ENCODE data around the gene ZNF185.

Gene ZNF185

GRCh38 chrX:152897222-152898131, at the start of gene ZNF185:
Gene ZNF185 (plus strand): TSS chrX:152898067. CDS start chrX:152914490, 16,423 bp downstream.
- no peak for DNase-seq

GRCh38 chrX:152850465-152850864, 47.4 kb upstream of the ZNF185 start:
- no peak for DNase-seq

- DNase-seq: no peak
Observed at GRCh38 chrX:152853986-152854385, 43.9 kb upstream of the ZNF185 start.

- no peak for DNase-seq
Observed at GRCh38 chrX:152861116-152861515, 36.8 kb upstream of the ZNF185 start.

GRCh38 chrX:152861826-152862225, 36.0 kb upstream of the ZNF185 start:
- DNase-seq: no peak

- DNase-seq: no peak
Observed at GRCh38 chrX:152865232-152865920, 32.5 kb upstream of the ZNF185 start.

- DNase-seq: no peak
Observed at GRCh38 chrX:152866386-152866785, 31.5 kb upstream of the ZNF185 start.

- no peak for DNase-seq
Observed at GRCh38 chrX:152869972-152870371, 27.9 kb upstream of the ZNF185 start.

GRCh38 chrX:152871260-152871659, 26.6 kb upstream of the ZNF185 start:
- DNase-seq: no peak

- DNase-seq: no peak
Observed at GRCh38 chrX:152872522-152872921, 25.3 kb upstream of the ZNF185 start.

- DNase-seq: no peak
Observed at GRCh38 chrX:152873361-152873760, 24.5 kb upstream of the ZNF185 start.

- no peak for DNase-seq
Observed at GRCh38 chrX:152876931-152877840, 20.7 kb upstream of the ZNF185 start.

GRCh38 chrX:152878976-152879755, 18.7 kb upstream of the ZNF185 start:
- no peak for DNase-seq

- DNase-seq: no peak
Observed at GRCh38 chrX:152881289-152881688, 16.6 kb upstream of the ZNF185 start.

GRCh38 chrX:152884171-152884570, 13.7 kb upstream of the ZNF185 start:
- DNase-seq: no peak

GRCh38 chrX:152886716-152887115, 11.2 kb upstream of the ZNF185 start:
- no peak for DNase-seq

- no peak for DNase-seq
Observed at GRCh38 chrX:152892499-152892898, 5.4 kb upstream of the ZNF185 start.

GRCh38 chrX:152892999-152893891, 4.6 kb upstream of the ZNF185 start:
- DNase-seq: no peak

GRCh38 chrX:152893980-152894610, 3.8 kb upstream of the ZNF185 start:
- no peak for DNase-seq

GRCh38 chrX:152895121-152895520, 2.7 kb upstream of the ZNF185 start:
- no peak for DNase-seq

Measured in activated naive CD4-positive, alpha-beta T cell treated with Interleukin-2 at 50 U/mL for 16 hours (primary cell).